GM18499 (cell line): ENCODE results near the gene CDIP1.

ENCODE experiments used
- ATAC-seq: cut with Tn5 transposase; IDR thresholded peaks from one replicate; pipeline ENCODE4 v1.9.1; 2021; ENCODE audit warnings: moderate number of reproducible peaks; ENCODE audit not compliant: insufficient read depth, unreplicated experiment

CDIP1 gene

DNA sequence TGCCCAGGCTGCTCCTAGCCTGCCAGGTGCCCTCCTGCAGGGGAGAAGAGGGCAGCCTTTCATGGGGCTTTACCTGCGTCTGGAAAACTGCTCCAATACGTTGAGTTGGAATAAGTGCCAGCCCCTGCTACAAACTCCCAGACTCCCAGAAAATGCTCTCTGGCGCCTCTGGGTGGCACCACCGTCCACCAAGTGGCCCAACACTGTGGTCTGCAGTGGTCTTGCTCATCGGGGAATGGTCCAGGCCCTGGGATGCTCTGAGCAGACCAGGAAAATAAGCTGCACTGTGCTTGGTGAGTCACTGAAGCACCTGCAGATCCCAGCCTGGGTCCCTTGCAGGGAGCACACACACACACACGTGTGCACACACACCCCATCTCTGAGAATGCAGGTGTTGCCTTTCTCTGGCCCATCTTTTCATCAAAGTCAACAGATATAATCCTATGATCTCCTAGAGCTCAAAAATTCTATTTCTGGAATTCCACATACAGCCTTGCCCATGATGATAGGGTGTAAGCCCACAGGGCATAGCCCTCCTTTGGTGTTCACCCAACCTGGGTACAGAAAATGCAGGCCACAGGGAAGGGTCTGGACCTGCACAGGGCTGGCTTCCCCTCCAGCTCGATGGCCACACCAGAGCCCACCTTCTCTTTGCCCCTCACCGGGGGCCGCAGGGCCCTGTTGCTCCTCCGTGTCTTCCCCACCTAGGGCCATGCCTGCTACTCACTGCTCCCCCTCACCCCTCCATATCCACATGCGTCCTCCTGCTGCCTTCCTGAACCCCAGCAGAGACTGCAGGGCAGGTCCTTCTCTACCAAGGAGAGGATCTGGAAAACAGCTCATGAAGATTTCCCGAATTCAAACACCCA is 20.5 kb downstream of the CDIP1 start:
- no peak for ATAC-seq

DNA sequence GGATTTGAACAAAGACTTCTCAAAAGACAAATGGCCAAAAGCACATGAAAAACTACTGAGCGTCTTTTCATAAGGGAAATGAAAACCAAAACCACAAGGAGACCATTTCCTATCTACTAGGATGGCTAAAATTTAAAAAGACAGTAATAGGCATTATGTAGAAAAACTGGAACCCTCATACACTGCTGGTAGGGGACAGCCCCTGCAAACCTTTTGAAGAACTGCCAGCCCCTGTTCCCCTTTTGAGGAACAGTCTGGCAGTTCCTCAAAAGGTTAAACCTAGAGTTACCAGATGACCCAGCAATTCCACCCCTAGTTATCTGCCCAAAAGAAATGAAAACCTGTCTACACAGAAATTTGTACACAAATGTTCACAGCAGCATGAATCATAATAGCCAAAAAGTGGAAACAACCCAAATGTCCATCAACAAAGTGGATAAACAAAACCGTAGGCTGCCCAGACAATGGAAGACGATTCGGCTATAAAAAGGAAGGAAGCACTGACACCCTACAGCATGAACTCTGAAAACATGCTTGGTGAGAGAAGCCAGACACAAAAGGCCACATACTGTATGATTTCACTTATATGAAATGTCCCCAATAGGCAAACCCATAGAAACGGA is 22.9 kb downstream of the CDIP1 start:
- no peak for ATAC-seq

DNA sequence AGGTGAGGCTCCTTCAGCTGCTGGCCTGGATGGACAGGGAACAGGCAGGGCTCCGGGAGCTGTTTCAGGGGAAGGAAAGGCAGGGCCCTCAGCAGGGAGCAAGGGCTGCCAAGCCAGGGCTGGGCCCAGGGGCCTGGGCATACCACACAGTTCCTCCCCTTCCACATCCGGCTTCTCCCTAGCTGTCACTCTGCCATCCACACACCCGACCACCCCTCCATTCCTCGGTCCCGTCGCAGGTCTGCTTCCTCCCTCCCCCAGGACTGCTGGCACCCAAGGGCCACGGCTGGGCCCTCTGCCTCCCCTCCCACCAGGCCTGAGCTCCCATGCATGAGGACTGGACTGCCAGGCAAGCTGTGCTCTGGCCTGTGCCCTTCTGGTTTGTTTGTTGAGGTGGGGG is 24.0 kb downstream of the CDIP1 start:
- ATAC-seq: no peak

DNA sequence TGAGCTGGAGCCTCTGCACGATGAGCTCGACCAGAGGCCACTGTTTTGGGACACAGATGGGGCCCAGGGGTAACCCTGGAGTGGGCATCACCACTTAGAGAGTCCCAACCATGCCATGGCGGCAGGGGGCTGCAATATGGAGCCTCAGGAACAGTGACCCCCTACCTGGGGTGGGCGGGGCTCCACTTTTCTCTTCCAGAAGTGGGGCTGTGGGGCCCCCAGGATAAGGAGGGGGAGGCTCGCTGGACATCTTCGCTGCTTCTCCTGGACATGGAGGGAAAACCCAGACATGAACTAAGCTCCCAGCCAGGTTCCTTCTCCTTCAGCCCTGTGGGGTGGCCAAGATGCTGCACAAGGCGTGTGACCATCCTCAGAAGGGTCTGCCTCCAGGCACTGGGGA is 24.7 kb downstream of the CDIP1 start:
- no peak for ATAC-seq

DNA sequence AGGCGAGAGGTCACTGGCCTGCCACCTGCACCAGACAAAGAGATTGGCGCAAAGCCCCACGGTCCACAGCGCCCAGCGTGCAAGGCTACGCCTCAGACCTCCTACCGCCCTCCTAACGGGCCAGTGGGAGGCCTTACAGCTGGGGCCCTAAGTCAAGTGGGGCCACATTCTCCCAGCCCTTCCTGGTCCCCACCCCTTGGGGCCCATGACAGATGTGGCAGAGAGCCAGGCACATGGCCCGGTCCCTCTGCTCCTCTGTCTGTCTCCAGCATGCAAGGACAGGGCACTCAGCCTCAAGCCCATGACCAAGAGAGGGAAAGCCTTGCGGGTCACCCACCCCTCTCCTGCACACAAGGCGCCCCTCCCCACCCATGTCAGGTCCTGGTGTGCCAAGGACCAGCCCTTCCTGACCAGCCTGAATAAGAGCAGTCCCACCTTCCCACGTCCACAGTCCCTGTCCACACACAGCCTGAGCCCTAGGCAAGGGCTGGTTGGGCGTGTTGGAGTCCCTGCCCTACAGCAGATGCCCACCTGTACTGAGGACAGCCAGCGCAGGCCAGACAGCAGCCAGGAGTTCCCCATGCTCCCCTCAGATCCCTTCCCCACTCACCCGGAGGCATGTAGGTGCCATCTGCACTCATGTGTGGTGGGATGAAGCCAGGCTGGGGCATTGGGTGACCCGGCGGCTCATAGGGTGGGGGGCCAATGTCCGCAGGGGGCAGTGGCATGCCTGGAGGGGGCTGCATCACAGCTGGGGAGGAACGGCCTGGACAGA is 25.3 kb downstream of the CDIP1 start:
- ATAC-seq: no peak

DNA sequence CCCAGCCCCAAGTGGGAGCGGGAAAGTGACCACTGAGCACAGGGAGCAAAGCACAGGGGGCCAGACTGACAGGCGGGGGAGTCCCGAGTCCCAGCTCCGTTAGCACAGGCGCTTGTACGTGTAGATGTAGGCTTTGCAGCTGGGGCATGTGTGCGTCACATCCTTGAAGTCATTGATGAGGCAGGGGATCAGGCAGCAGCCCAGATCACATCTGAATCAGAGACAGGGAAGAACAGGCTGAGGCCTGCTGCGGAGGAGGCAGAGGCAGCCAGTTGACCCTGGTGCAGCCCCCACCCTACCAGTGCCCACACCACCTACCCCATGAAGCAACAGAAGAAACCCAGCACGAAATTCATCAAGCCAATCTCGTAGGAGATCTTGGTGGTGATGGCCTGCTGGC is 26.1 kb downstream of the CDIP1 start:
- no peak for ATAC-seq

DNA sequence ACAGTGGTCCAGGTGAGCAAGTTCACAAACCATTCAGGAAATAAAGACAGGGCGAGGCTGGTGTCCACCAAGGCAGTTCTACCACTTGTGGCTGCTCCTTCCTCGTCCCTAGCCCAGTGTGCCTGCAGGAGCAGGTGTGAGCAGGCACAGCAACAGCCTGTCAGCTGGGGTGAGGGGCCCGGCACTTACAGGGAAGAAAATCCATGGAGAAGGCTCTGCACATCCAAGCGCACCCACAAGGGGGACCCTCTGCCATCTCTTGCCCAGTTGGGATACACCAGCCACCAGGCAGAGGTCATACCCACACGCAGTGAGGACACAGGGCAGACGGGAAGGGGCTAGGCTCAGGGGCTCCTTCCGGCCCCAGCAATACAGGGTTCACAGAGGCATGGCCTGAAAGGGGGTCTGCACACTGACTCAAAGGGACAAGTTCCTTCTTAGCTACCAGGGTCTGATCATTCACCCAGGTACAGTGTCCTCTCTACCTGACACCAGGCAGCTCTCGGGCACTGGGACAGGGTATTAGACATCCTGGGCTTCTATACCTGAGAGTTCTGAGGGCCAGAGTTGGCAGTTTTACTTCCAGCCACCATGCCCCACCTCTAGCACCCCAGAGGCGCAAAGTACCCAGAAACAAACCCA is 27.0 kb downstream of the CDIP1 start:
- ATAC-seq: no peak

DNA sequence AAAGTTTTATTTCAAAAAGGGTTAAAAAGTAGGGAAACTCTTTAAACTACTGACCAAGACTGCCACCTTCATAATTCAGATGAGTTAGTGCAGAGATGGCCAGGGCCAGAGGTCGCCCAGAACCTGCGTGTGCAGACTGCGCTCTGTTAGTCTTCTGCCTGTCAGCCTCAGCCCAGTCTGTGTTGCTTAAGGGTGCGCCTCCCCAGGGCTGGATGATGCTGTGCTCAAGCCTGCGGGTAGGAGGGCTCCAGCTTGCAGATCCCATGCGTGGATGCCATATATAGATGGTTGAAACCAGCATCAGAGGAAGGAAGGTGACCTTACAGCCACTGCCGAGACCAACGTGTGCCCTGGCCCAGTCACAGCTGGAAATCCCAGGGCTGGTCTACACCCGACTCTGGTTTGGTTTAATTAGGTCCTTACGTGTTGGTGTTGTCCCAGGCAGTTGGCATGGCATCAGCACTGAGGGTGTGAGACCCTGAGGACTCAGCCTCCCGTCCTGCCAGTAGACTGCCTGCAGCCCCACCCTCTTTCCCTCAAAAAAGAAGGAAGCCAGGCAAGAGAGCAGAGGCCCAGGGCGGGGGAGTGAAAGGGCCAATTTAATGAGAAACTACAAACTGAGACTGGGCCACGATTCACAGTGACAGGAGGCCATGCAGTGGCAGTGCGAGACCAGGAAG is 27.7 kb downstream of the CDIP1 start:
- no peak for ATAC-seq

DNA sequence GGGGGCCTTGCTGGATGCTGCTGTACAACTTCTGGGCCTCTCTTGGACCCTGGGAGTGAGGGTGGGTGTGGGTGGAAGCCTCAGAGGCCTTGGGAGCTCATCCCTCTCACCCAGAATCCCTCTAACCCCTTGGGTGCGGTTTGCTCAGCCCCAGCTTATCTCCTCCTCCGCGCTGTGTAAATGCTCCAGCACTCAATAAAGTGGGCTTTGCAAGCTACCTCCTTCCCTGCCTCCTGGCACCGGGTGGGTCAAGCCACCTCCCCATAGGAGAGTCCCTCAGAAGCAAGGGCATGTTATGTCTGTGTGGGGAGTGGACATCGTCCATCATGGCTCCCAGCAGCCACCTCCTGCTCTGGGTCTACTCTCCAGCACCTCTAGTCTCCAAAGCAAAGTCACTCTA is 28.4 kb downstream of the CDIP1 start:
- no peak for ATAC-seq

DNA sequence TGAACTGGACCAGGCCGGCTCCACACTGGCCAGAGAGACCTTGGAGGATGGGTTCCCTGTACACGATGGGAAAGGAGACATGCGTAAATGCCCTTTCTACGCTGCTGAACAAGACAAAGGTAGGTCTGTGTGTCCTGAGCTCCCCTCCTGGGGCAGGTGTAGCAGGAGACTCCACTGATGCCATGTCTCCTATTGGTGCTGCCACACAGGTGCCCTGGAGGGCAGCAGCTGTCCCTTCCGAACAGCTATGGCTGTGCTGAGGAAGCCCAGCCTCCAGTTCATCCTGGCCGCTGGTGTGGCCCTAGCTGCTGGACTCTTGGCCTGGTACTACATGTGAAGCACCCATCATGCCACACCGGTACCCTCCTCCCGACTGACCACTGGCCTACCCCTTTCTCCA is 29.2 kb downstream of the CDIP1 start:
- no peak for ATAC-seq

DNA sequence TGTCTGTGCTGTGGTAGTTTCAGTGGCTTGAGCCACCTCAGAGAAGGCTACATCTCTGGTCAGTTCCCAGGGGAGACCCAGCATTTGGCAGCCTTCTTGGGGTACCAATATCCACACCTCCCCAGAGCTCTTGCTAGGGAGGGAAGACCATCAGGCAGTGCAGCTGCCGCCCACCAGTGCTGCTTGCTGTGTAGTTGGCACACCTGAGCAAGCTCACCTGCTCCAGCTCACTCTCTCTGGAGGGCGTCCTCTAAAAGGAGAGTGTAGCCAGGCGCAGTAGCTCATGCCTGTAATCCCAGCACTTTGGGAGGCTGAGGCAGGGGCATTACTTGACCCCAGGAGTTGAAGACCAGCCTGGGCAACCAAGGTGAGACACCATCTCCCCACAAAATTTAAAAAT is 29.8 kb downstream of the CDIP1 start:
- ATAC-seq: no peak

DNA sequence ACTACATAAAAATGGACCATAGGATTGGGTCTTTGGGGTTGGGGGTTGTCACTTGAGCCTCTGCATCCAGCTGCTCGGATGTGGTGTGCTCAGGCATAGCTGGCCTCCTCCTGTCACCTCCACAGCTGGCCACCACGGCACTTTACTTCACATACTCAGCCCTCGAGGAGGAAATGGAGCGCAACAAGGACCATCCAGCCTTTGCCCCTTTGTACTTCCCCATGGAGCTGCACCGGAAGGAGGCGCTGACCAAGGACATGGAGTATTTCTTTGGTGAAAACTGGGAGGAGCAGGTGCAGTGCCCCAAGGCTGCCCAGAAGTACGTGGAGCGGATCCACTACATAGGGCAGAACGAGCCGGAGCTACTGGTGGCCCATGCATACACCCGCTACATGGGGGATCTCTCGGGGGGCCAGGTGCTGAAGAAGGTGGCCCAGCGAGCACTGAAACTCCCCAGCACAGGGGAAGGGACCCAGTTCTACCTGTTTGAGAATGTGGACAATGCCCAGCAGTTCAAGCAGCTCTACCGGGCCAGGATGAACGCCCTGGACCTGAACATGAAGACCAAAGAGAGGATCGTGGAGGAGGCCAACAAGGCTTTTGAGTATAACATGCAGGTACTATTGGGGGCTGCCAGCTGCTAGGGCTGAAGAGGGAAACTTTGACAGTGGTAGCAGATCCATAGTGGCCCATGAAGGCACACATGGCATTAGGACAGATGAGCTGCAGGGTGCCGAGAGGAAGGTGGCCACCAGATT is 30.8 kb downstream of the CDIP1 start:
- ATAC-seq: no peak

DNA sequence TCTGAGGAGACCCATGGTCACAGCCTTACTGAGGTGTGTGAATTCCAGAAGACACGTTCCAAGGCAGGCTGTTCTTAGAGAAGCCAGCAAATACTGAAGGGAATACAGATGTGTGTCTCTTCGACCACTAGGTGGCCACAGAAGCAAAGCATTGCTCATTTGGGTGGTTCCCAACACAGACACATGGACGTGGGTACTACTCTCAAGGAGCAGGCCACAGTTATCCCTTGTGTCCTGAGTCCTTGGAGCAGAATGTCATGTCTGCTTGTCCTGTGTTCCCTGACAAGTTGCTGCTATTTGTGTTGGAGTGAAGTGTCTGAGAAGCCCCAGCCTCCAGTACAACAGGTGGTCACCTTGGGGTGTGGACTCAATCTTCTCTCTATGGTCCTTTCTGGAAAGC is 32.1 kb downstream of the CDIP1 start:
- ATAC-seq: no peak

DNA sequence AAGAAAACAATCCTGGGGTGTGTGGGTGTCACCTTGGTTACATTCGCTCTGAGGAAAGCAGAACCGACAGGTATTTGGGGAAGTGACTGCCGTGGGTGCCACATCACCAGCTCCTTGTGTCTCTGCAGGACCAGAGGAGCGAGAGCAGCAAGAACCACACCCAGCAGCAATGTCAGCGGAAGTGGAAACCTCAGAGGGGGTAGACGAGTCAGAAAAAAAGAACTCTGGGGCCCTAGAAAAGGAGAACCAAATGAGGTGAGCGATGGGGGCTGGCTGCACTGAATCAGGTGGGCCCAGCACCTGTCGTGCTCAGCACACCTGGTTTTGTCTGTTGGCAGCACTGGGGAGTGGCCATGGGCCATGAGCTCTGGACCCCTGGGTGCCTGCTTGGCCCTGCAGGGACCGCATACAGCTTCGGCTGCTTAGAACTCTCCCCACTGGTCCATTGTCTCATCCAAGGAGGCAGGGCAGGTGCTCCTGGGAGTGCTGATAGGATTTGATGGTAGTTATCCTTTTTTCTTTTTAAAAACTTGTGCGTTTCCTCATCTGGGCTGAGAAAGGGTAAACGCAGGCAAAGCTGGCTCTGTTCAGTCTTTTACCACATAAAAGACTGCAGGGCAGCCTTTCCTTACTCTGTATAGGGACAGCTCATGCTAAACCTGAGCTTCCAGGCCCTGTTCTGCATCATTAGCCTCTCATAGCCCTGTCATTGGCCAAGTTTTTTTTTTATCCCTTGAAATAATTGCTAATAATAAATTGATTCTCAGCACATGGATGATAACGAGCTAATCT is 33.0 kb downstream of the CDIP1 start:
- peak; percentile 54 for ATAC-seq

DNA sequence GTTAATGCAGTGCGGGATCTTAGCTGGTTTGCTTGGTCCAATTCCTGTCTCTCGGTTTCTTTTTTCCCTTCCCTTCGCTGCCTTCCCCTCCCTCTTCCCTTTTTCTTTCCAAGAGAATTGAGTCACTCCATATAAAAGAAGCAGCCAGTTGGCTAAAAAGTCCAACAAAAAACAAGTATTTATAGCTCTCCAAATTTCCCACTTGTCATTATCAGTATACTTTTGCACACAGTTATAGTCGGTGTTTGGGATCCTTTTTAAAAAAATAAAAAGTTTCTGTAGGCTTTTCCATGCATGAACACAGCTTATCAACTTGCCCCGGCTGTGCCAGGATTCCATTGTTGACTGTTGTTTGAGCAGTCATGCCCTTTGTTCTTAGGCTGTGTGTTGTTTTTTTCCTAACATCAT is 37.5 kb downstream of the CDIP1 start:
- ATAC-seq: no peak

DNA sequence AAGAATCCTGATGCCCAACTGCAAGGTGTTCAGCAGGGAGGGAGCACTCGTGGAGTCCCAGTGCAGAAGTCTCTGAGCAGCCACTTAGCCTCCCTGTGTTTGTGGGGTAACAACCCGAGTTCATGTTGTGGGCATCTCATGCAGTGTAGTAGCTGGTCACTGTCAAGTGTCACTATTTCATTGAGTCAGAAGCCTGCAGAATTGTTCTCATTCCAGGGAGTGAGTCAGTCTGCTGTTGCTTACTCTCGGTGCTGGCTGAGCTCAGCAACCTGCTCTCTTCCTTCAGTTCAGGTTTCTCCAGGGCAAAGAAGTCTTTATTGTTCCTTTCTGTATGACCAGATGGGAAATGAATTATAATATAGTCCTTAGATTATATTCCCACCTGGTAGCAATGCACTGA is 38.3 kb downstream of the CDIP1 start:
- no peak for ATAC-seq

DNA sequence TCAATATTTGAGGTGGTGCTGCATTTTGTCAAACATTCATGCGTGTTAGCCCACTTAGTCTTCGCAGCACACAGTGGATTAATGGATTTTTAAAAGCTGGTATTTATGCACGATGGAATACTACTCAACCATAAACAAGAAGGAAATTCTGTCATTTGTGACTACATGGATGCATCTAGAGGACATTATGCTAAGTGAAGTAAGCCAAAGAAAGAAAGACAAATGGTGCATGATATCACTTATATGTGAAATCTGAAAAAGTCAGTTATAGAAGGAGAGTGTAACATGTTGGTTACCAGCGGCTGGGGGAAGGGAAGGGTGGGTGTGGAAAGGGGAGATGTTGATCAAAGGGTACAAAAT is 39.4 kb downstream of the CDIP1 start:
- ATAC-seq: no peak

DNA sequence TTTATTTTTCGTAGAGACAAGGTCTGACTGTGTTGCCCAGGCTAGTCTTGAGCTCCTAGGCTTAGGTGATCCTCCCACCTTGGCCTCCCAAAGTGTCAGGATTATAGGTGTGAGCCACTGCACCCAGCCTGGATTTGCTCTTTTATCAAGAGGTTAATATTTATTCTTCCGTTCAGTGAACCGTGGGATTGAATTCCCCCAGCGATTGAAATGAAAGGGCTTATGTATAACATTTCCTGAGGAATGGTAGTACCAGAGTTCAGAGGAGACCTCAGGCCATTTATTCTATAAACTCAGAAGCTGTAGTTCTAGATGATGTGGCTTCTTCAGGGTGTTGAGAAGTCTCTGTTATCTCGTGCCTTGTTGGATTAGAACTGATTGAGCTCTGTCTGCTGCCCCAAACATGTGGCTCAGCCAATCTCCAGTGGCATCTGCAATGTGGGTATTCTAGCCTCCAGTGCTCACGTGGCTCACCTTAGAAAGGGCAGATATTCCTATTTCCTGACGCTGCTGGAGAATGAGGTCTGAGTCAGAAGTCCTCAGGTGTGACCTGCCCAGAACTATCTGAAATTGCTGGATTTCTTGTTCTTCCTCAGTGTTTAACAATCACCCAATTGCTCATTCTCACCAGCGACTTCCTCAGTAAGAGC is 39.9 kb downstream of the CDIP1 start:
- no peak for ATAC-seq
